ENCODE data around the gene SENP8.
"Not testable (repeated sequence)": the region's sequence is repeated elsewhere in the genome, so short reads cannot be mapped to it uniquely, and the experiment has no call there.

The SENP8 gene

GRCh38 chr15:72118017-72118978, at the start of gene SENP8, which contains the start of gene MYO9A:
Gene SENP8 (plus strand): TSS chr15:72118403. CDS start chr15:72139624, 21,221 bp downstream.
Gene MYO9A (minus strand): TSS chr15:72118150. CDS start chr15:72046563, 71,587 bp downstream.
- DNase-seq (ENCODE audit: low spot score) = peak; percentile 99

- no peak for DNase-seq (ENCODE audit: low spot score)
Observed at GRCh38 chr15:72068856-72069255, 49.3 kb upstream of the SENP8 start.

DNA sequence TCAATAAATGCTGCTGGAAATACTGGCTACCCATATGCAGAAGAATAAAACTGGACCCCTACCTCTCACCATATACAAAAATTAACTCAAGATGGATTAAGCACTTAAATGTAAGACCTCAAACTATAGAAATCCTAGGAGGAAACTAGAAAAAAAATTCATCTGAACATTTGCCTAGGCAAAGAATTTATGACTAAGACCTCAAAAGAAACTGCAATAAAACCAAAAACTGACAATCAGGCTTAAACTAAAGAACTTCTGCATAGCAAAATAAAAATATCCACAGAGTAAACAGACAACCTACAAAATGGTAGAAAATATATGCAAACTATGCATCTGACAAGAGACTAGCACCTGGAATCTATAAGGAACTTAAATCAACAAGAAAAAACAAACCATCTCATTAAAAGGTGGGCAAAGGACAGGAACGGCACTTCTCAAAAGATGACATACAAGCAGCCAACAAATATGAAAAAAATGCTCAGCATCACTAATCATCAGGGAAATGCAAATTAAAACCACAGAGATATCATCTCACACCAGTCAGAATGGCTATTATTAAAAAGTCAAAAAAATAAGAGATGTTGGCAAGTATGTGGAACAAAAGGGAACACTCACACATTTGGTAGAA, 47.3 kb upstream of the SENP8 start:
- DNase-seq (ENCODE audit: low spot score) = no peak

- DNase-seq (ENCODE audit: low spot score) = not testable (repeated sequence)
Observed at GRCh38 chr15:72071448-72071825, 46.8 kb upstream of the SENP8 start.

- no peak for DNase-seq (ENCODE audit: low spot score)
Observed at GRCh38 chr15:72074335-72075060, 43.7 kb upstream of the SENP8 start.

- no peak for DNase-seq (ENCODE audit: low spot score)
Observed at GRCh38 chr15:72077950-72078349, 40.3 kb upstream of the SENP8 start.

DNA sequence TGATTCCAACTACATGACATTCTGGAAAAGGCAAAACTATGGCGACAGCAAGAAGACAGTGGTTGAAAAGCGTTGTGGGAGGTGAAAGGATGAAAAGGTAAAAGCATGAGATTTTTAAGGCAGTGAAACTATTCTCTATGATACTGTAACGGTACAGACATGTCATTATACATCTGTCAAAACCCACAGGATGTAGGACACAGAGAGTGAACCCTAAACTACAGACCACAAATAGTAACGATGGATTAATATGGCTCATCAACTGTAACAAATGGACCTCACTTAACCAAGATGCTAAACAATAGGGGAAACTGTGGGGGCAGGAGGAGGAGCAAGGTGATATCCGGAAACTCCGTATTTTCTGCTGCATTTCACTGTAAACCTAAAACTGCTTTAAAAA, 39.3 kb upstream of the SENP8 start:
- no peak for DNase-seq (ENCODE audit: low spot score)

- DNase-seq (ENCODE audit: low spot score) = no peak
Observed at GRCh38 chr15:72082176-72082575, 36.0 kb upstream of the SENP8 start.

GRCh38 chr15:72086010-72086697, 32.0 kb upstream of the SENP8 start:
- DNase-seq (ENCODE audit: low spot score) = no peak

DNA sequence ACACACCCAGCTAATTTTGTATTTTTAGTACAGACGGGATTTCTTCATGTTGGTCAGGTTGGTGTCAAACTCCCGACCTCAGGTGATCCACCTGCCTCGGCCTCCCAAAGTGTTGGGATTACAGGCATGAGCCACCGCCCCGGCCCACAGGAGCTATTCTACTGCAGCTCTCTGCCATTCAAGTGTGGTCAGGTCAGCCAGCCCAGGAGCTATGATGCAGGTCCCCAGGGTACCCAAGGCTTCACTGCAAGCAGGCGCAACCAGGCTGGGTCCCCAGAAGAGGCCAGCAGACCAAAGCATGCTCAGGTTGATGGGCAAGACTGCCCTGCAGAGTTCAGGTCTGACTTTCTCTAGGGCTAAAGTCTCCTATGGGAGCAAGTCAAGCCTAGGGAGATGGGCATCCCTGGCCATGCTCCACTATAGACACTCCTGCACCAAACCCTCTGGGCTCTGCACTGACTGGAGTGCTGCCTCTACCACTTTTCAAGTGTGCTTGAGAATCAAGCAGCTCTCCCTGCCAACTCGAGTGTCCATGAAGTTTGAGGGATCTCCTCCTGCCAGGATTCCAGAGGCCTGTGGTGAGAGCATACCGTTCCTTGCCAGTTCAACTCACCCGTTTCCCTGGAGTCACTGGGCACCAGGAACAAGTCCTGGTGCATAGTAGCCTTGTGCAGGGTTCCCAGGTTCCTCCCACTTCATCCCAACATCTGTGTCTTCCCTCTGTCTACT, 31.1 kb upstream of the SENP8 start:
- DNase-seq (ENCODE audit: low spot score) = no peak

DNA sequence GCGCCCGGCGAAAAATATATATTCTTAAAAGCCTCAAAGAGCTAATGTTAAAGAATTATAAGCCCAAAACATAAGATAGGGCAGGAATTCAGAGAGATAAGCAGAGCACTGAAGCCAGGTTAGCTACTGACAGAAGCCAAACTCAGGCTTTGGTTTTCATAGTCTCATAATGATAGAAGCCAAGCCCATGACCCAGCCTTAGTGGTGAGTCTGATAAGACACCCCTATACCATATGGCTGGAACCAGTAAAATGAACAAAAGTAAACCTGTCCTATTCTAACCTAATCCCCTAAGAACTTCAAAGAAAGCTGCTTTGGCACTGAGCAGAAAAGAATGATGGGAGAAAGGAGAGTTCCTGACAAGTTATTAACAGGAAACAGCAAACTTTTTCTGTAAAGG, 26.2 kb upstream of the SENP8 start:
- no peak for DNase-seq (ENCODE audit: low spot score)

DNA sequence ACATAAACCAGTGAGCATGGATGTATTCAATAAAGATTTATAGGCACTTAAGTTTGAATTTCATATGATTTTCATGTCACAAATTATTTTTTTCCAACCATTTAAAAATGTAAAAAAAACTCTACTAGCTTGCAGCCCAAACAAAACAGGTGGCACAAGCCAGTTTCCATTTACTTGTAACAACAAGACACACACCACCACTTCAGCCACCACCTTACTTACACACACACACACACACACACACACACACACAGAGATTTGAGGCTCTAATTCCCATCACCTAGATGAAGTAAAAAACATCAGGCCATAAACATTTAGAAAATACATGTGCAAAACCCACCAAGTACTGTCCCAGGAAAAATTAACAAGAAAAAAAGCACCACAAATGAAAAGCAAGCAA, 25.5 kb upstream of the SENP8 start:
- no peak for DNase-seq (ENCODE audit: low spot score)

- DNase-seq (ENCODE audit: low spot score) = no peak
Observed at GRCh38 chr15:72096796-72097195, 21.4 kb upstream of the SENP8 start.

DNA sequence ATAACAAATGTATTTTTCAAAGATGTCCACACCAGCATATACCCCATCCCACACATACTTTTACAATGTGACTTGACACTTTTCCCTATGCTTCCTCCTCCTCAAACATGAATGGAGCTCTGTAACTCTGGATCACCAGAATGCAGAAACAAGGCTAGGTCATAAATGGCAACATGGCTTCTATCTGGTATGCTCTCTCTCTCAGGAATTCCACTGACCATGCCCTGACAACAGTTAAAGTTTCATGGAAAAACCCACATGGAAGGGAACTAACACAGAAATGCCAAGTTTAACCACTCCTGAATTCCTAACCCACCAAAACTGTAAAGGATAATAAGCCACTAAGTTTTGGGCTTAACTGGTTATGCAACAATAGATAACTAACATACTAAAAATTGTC, 20.2 kb upstream of the SENP8 start:
- no peak for DNase-seq (ENCODE audit: low spot score)

- DNase-seq (ENCODE audit: low spot score) = no peak
Observed at GRCh38 chr15:72099155-72099554, 19.0 kb upstream of the SENP8 start.

DNA sequence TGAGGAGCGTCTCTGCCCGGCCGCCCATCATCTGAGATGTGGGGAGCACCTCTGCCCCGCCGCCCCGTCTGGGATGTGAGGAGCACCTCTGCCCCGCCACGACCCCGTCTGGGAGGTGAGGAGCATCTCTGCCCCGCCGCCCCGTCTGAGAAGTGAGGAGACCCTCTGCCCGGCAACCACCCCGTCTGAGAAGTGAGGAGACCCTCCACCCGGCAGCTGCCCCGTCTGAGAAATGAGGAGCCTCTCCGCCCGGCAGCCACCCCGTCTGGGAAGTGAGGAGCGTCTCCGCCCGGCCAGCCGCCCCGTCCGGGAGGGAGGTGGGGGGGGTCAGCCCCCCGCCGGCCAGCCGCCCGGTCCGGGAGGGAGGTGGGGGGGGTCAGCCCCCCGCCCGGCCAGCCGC, 17.7 kb upstream of the SENP8 start:
- not testable (repeated sequence) for DNase-seq (ENCODE audit: low spot score)

- DNase-seq (ENCODE audit: low spot score) = no peak
Observed at GRCh38 chr15:72105111-72105510, 13.1 kb upstream of the SENP8 start.

DNA sequence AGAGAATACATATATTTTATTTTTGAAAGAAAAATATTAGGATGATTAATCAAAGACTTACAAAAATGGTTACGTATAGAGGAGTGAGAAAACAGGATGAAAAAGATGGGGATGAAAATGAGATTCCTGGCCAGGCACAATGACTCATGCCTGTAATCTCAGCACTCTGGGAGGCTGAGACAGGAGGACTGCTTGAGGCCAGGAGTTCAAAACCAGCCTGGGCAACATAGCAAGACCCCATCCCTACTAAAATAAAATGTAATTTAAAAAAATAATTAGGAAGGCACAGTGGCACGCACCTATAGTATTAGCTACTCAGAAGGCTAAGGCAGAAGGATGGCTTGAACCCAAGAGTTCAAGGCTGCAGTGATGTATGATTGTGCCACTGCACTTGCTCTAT, 12.1 kb upstream of the SENP8 start:
- DNase-seq (ENCODE audit: low spot score) = no peak

- DNase-seq (ENCODE audit: low spot score) = no peak
Observed at GRCh38 chr15:72110355-72110754, 7.8 kb upstream of the SENP8 start.

GRCh38 chr15:72112116-72112515, 6.1 kb upstream of the SENP8 start:
- DNase-seq (ENCODE audit: low spot score) = no peak

GRCh38 chr15:72112805-72113204, 5.4 kb upstream of the SENP8 start:
- no peak for DNase-seq (ENCODE audit: low spot score)

All from left forelimb (tissue), 1 donor.